ENCODE data around the gene NTRK2.

The NTRK2 gene

DNA sequence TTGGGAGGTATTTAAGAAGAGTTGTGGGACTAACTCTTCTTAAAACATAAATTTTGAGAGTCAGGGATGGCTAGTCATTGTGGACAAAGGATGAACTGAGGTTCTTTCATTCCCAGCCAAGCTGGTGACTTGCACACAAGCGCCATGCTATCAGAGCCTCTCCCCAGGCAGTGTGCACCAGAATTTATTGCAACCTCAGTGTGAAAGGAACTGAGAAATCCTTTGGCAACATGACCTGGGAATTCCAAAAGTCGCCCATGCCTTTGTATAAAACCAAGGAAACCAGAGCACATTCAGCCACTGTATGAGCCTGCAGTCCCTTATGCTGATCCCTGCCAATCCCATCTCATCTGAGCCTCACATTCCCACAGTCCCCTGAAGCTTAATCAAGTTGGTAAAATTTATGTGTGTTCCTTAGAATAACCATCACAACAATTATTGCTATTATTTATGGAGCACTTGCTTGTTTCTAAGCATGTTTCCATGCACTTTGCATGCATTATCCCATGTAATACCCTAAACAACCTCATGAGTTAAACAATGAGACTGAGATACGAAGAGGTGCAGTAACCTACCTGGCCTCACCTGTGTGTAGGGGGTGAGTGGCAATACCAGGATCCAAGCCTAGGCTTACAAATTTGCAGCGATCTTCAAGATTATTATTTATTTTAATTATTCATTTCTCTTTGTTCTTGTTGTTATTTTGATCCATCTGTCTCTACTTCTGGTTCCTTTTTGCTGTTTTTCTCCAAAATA, 116.4 kb downstream of the NTRK2 start:
- DNase-seq, result no peak

DNA sequence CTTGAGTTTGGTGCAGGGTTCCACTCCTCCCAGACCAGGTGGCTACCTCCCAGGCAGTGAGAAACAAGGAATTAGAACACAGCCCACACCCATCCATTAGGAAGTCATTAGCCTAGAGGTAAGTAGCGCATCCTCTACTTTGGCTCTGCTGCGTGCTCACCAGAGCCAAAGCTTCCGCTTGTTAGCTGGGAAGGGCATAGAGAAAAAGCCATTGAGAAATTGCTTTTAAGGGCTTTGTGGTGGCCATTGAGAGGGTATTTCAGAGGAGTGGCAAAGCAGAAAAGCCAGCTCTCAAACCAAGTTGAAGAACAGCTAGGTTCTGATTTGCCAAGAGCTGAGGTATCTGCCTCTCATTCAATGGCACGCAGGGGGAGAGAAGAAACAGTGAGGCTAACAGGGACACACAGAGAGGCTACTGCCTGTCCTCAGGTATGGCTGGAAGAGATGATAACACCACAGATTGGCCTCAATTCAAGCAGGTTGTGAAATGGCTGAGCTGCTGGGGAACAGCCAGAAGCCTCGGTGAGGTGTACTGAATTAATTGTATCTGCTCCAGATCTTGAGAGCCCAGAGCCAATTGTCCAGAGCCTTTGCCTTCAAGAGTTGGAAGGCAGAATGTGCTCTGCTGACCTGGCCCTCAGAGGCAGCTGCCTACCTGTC, 119.4 kb downstream of the NTRK2 start:
- no peak for DNase-seq

DNA sequence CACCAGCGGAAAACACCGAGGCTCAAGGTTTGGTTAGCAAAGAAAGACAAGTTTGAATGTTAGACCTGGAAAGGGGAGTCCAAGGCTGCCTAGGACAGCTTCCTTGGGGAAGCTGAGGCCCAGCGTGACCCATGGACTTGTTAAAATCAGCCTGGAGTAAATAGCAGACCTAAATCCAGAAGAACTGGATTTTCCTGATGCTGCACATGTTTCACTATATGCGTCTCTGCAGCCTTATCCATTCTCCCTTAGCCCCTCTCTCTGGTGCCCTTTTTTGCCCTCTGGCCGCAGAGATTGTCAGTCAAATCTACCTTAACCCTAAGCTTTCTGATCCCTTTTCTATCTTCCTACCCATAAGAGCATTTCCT, 119.9 kb downstream of the NTRK2 start:
- no peak for DNase-seq

DNA sequence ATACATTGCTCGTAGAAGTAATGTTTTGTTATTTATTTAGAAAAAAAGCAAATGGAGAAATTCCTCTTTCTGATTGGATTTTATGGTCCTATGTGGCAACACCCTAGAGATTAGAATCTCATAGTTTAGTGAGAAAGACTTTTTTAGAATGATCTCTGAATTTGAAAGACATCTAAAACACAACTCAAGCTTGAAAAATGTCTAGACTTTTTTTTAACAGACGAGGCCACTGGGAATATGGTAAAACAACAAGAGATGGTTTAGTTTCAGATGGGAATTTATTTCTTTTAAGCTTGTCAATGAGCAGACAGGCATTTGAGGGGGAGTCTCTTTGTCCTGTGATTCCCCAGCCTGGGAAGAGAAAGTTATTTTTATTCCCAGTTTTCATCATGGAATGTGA, 122.1 kb downstream of the NTRK2 start:
- no peak for DNase-seq

DNA sequence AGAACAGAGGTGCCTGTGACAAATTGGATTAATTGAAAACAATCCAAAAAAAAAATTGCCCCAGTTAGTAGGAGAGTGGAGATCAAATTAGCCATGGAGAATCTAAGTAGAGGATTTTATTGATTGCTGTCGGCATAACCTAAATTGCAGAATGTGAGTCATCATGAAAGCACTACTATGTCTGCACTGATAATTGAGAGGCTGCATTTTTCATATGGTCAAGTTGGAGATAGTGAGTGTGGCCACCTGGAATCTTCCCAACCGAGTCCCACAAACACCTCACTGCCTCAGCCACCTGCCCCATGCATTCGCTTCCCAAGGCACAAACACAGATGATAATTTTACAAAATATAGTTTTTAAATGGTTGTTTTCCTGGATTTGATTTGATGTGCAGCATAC, 123.7 kb downstream of the NTRK2 start:
- no peak for DNase-seq

DNA sequence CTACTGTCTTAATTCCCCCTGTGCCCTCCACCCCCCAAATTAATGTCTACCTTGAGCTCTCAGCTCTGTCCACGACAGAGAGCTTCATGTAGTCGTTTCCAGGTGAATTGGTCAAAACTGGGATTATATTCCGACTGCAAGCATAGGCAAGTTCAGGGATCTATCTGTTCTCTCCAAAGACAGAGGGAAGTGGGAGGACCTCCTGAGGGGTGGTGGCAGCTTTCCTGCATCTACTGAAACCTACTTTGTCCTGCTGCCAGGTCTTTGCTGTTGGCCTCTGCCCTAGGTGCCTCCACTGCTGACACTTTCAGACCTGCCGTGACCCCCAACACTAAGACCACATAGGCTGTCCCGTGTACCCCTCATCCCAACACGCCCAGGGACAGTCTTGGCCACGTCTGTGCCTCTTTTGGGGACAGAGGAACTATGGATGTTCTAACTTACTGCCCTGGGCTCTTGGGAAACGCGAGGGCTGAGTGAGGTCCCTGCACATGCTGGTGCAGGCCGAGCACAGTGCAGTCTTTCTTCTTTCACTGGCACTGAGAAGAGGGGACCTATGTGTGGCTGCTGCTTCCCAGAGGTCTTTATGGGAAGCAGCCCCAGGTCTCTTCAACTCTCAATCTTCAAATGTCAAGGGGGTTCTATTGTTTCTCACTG, 125.6 kb downstream of the NTRK2 start:
- DNase-seq, result no peak

DNA sequence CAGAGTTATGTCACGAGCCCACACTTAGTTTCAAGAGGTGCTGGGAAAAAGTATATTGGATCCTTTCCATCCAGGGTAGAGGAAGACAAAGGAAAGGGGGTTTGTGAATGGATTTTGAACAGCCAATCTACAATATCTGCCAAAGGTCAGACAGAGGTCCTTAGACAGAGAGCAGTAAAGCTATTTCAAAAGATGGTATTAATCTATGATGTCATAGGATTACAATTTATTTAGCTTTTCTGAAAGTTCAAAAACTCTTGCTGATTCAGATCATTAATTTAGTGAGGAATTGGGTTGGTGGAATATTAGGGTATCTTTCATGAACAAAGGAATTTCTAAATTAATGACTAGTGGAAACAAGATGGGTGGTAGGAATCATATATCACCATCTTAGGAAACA, 126.9 kb downstream of the NTRK2 start:
- DNase-seq, result no peak

DNA sequence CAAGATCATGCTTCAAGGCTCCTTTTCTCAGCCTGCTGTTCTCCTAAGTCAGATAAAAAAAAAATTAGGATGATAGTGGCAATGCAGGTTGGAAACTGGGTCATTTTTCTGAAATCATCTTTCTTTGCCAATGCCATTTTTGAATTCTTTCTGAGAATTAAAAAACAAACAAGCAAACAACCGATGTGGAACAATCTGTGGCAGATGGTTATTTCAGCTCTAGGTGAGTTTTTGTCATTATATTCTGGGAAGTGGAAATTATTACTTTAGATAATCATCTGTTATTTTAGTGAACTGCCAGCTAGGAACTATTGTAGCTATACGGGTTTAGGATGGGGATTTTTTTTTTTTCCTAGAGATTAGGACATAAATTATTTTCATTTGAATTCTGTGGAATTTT, 129.7 kb downstream of the NTRK2 start:
- no peak for DNase-seq

DNA sequence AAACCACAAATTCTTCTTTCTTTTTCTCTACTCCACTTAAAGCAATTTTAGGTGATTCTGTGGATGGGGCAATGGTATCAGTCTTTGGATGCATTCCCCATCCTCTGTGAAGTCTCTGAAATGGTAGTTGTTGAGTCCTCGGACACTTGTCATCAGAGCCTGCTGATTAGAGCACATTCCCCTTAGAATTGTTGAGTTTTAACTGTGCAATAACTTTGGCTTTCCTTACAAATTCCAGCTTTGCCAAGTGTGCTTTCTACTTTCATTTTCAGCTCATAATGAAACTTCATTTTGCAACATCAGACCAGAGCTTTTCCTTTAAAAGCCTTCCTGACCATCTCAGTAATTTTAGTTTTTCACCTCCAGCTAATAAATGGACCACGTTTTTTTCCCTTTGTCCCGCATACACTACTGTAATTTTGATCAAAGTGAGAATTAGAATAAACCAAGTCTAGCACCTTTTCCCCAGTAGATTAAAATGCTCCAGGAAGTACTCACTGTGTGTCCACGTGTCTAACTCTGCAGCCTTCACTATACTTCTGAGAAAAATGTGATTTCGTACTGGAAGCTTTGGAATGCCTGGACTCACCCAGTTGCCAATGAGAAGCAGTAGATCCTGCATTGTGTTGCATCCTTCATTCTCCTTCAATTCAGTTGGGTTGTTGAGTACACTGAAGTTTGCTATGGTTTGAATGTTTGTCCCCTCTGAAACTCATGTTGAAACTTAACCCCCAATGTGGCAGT, 135.6 kb downstream of the NTRK2 start:
- no peak for DNase-seq

DNA sequence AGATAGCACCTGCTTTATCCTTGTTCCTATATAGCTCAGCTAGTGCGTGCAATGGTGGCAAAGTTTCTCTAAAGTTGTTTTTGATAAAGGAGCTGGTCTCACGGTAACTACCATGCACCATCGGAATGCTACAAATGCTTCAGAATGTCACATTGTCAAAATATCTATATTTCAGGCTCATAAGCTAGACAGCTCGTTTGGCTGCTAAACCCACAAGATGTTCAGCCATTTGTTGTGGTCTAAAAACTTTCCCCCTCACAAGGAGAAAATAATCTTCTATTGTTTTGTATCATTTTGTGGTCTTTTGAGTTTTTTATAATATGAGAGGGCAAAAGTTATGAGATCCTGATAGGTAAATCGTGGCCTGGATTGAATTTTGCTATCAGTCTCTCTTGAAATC, 137.9 kb downstream of the NTRK2 start:
- DNase-seq, result no peak

DNA sequence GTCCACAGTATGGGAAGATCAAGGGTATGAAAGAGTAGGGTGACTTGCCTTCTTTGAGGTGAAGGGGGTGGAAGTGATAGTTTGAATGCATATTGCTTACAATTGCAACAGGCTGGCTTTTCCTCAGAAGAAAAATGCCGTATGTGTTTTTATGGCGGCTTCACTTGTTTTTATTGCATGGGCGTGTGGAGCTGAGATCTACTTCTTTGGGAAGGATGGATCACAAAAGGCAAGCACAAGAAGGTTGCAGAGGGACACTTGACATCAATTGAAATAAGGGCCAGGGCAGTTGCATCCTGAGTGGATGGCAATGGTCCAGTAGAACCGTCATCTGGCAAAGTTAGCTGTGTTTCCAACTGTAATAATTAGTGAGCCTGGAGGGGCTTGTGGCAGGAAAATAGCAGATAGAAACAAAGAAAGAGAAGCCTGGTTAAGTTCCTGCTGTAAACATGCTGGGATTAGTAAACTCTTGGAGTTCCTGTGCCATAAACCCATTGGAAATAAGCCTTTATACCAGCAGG, 138.4 kb downstream of the NTRK2 start:
- DNase-seq, result no peak

DNA sequence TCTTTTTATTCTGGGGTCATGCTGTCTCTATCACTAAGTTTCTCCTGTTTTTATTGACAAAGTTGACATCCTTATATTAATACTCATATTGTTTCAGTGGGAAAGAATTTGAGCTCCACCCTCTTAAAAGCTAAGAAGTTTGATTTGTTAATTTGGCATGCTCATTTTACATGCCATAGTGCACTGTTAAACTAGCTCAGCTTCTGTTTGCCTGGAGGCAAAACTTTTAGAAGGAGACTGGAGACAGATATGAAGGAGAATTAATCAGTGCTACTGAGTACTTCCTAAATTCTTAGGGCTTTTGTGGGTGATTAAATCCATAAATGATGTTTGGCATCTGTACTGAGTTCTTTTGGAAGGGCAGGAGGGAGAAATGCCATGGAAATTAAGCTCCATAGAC, 138.9 kb downstream of the NTRK2 start:
- DNase-seq, result no peak

DNA sequence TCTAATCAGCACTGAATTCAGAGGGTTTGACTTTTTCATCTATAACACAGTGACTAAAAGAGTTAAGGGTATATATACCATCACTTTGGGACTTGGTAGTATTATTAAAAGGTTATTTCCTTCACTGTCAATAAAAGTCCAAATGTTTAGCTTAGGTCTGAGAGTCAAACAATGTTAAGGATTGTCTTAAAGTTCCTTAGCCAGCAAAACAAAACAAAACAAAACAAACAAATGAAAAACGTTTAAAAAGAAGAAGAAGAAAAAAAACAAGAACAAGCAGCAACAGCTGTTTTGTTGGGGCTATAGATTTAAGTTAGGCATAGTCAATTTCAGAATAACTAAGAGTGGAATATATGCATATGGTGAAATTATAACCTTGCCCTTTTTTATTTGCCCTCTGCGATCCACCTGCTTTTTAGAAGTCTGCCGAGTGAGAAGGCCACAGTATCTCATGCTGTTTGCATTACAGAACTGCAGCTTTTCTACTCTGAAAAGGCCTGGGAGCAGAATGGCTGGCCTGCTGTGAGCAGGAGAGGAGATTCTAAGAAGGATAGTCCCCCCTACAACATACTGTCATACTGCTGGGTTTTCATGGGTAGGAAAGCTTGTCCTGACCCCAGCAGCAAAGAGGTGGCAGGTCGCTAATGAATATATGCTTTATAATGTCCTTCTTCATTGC, 141.7 kb downstream of the NTRK2 start:
- DNase-seq, result no peak

DNA sequence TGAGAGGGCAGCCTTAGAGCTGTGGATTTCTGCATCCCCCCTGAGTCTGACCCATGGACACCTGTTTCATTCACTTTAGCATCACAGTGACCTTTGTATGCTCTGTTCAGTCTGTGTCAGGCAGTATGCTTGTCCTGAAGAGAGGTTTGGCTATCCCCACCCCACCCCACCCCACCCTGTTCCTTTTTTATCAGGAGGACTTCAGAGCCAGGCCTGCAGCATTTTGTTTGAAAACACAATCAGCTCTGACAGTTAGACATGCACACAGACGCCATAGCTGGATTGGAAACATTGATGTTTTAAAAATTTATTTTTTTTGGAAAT, 142.2 kb downstream of the NTRK2 start:
- DNase-seq, result no peak

DNA sequence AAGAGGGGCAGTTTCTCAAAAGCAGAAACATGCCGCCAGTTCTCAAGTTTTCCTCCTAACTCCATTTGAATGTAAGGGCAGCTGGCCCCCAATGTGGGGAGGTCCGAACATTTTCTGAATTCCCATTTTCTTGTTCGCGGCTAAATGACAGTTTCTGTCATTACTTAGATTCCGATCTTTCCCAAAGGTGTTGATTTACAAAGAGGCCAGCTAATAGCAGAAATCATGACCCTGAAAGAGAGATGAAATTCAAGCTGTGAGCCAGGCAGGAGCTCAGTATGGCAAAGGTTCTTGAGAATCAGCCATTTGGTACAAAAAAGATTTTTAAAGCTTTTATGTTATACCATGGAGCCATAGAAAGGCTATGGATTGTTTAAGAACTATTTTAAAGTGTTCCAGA, 142.8 kb downstream of the NTRK2 start:
- DNase-seq, result no peak

DNA sequence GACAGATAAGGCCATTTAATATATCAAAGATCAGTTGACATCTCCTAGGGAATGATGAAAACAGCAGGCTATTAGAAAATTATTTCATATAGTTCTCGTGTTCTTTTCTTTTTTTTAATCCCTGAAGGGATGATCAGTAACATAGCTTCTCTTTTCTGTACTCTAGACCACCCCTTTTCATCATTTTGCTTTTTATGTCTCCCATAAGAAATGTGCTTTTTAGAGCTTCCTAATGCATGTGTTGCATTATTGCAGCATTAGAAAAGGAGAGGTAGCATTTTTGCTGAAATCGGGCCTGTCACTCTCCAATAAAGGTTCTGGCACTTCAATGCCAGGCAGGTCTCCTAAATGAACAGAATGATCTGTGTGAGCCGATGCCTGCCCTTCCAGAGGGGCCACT, 143.3 kb downstream of the NTRK2 start:
- DNase-seq, result no peak

DNA sequence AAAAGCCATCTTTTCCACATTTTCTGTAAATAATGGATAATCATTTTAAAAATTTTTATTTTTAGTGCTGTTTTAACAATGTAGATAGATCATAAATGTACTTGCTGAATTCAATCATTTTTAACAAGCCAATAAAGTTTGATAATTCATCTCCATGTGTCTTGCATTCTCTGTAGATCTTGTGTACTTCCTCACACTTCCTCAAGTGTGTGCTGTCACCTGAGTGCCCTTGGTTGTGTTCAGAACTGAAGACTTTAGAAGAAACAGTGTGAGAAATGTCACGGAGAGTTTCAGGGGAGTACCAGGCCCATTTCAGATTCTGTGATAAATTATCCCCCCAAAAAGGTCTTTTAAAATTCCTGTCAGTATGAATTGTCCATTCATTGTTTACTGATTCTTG, 146.0 kb downstream of the NTRK2 start:
- DNase-seq, result no peak

DNA sequence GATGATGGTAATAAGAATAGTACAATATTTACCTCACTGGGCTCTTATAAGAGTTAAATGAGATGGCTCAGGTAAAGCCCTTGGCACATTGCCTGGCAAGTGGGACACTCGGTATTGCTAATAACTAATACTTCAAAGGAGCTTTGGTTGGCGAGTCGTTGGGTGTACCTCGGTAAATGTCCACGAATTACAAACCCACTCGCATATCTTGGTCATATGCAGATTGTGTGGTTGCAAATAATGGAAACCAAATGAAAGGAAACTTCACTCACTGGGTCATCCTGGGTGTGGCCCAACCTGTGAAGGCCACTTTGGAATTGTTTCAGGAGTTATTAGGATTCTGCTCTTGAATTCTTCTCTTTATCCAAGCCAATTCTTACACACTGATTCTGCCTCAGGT, 147.5 kb downstream of the NTRK2 start:
- no peak for DNase-seq

DNA sequence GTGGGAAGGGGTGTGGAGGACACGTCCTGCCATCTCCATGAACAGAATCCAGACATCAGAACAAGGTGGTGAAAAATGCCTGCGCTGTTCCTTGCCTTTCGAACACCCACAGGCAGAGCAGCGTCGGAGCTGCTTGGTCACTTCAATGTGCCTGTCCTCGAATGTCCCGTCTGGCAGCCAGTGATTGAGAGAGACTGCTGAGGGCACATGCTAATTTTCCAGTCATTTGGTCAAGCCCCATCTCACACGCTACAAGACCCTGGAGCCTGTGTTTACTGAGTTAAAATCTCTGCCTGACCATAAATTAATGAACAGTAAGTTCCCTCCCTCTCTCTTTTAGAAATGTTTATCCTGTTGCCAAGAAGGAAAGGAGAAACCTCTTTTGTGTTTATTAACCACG, 149.3 kb downstream of the NTRK2 start:
- no peak for DNase-seq

DNA sequence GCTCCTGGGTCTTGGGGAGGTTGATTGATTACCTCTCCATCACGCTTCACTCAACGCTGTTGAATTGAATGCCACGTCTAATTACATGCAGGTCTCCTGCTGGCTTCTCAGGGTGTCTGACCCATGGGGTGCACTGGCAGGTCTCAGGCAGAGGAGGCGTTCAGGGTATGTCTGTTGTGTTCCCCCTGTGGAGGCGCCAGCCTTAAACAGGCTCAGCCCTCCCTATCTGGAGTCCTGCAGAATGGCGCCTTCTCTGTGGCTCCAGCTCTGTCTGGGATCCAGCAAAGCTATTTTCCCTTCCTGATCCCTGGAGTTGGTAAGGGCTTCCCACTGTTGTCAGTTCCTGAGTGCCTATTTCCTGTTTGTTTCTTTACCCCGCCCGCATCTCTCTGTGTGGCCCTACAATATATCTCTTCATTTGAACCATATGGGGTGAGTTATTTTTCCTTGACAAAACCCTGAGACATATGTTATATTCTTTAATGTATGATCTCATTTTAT, 150.0 kb downstream of the NTRK2 start:
- no peak for DNase-seq

DNA sequence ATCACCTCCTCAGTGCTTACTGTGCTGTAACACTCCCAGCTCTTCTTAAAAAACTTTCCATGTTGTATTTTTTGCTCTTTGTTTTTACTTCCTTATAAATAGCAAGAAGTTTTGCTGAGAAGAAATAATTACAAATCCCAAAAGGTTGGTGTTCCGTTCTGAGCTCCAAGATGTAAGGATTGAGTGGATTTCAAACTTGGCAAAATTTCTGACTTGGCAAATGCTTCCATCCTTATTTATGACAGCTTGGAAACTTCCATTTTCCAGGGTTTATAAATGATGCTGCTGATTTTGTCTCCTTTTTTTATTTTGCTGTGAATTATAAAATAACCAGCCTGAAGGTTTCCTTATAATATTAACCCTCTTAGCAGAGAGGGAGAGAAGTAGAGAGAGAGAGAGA, 151.9 kb downstream of the NTRK2 start:
- no peak for DNase-seq

DNA sequence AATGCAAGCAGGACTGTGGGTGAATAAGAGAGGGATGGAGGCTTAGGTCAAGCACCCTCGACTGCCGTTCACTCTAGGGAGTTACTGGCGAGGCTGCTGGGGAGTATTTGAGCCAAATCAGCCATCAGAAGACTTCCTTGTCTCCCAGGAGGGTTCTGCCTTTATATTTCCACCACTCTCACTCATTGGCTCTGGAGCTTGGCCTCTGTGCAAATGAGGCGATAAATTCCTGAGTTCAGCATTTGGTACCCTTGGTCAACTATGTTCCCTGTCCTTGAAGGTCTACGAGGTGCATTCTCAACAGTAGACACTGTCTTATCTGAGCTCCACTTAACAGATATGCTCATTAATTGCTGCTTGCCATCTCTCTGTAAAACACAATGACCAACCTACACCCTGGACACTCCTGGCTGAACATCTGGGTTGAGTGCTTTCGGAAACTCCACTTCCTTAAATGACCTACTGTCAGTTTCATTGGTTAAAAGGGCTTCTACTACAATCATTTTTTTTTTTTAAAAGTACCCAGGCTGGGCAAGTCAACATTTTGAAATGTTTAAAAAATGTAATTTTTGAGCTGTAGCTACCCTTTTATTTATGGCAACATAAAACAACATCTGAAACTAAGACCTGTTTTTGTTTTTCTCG, 153.2 kb downstream of the NTRK2 start:
- DNase-seq, result no peak

All from NCI-H2171 (cell line).